ENCODE measurements around the gene IDI1.
A peak's percentile ranks its signal among the peaks of the same experiment; 100 is the strongest.
"Not testable (repeated sequence)": the region's sequence is repeated elsewhere in the genome, so short reads cannot be mapped to it uniquely, and the experiment has no call there.

The IDI1 gene

GRCh38 chr10:1063232-1063865 lies 14.4 kb upstream of the IDI1 start:
- no peak for DNase-seq (ENCODE audit: low read depth)

- no peak for DNase-seq (ENCODE audit: low read depth)
These were observed 13.2 kb upstream of the IDI1 start for GRCh38 chr10:1061930-1062774.

GRCh38 chr10:1059902-1060301 lies 11.0 kb upstream of the IDI1 start:
- no peak for DNase-seq (ENCODE audit: low read depth)

- DNase-seq (ENCODE audit: low read depth) = no peak
These were observed 9.1 kb upstream of the IDI1 start for GRCh38 chr10:1058017-1058416.

- no peak for DNase-seq (ENCODE audit: low read depth)
These were observed 8.3 kb upstream of the IDI1 start for GRCh38 chr10:1057106-1057657.

- peak; percentile 78 for DNase-seq (ENCODE audit: low read depth)
These were observed 7.6 kb upstream of the IDI1 start, which contains the start of gene WDR37 for GRCh38 chr10:1056326-1057105. Gene WDR37, plus strand, starts transcription at chr10:1056385. Its CDS starts 15,771 bp downstream, at chr10:1072156.

- DNase-seq (ENCODE audit: low read depth) = no peak
These were observed 5.8 kb upstream of the IDI1 start for GRCh38 chr10:1054684-1055083.

GRCh38 chr10:1050554-1050953 lies 1.6 kb upstream of the IDI1 start:
- DNase-seq (ENCODE audit: low read depth) = no peak

GRCh38 chr10:1050145-1050544 lies 1.2 kb upstream of the IDI1 start:
- no peak for DNase-seq (ENCODE audit: low read depth)

- no peak for DNase-seq (ENCODE audit: low read depth)
These were observed 573 bp upstream of the IDI1 start for GRCh38 chr10:1049425-1049958.

GRCh38 chr10:1048349-1048731 lies 579 bp downstream of the IDI1 start:
- DNase-seq (ENCODE audit: low read depth) = peak; percentile 35

- no peak for DNase-seq (ENCODE audit: low read depth)
These were observed 982 bp downstream of the IDI1 start for GRCh38 chr10:1047937-1048336.

GRCh38 chr10:1045415-1045814 lies 3.5 kb downstream of the IDI1 start:
- no peak for DNase-seq (ENCODE audit: low read depth)

- no peak for DNase-seq (ENCODE audit: low read depth)
These were observed 4.0 kb downstream of the IDI1 start for GRCh38 chr10:1044964-1045363.

GRCh38 chr10:1044146-1044545 lies 4.8 kb downstream of the IDI1 start:
- DNase-seq (ENCODE audit: low read depth) = no peak

GRCh38 chr10:1043532-1043995 lies 5.4 kb downstream of the IDI1 start:
- DNase-seq (ENCODE audit: low read depth) = no peak

GRCh38 chr10:1041514-1041913 lies 7.4 kb downstream of the IDI1 start:
- no peak for DNase-seq (ENCODE audit: low read depth)

GRCh38 chr10:1040133-1040532 lies 8.8 kb downstream of the IDI1 start:
- no peak for DNase-seq (ENCODE audit: low read depth)

GRCh38 chr10:1038769-1039168 lies 10.2 kb downstream of the IDI1 start:
- not testable (repeated sequence) for DNase-seq (ENCODE audit: low read depth)

GRCh38 chr10:1037098-1037497 lies 11.8 kb downstream of the IDI1 start:
- DNase-seq (ENCODE audit: low read depth) = no peak

GRCh38 chr10:1036341-1036791 lies 12.6 kb downstream of the IDI1 start:
- DNase-seq (ENCODE audit: low read depth) = no peak

GRCh38 chr10:1035201-1035600 lies 13.7 kb downstream of the IDI1 start:
- no peak for DNase-seq (ENCODE audit: low read depth)

All from fibroblast of gingiva (primary cell).